Measurements from ENCODE around the gene B4GALT2.
A peak's percentile ranks its signal among the peaks of the same experiment; 100 is the strongest.

The B4GALT2 gene

DNA sequence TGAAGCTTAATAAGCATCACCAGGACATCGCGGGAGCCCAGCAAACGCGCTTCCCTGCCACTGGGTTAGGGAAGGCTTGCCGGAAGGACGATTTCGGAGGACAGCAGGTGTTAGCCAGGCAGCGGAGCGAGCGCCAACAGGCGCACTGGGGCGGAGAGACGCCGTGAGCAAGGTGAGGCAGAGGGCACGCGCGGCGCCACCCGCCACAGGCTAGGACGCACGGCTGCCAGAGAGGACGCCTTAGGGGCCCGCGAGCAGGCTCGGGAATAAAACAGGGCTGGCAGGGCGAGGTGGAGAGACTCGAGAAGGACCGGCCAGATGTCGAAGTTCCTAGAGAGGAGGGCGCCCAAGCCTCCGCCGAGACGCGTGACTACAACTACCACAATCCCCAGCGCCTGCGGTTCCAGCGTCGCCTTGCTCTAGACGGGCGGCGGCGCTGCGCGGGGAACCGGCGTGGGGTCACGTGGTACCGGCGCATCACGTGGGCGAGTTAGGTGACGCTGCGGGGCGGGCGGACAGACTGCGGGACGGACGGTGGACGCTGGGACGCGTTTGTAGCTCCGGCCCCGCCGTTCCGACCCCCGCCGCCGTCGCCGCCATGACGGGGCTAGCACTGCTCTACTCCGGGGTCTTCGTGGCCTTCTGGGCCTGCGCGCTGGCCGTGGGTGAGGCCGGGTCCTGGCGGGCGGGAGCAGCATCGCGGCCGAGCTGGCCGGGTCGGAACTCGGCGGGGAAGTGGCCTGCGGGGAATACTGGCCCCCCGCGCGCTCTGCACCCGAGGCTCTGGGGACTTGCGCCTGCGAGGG, 4.4 kb upstream of the B4GALT2 start, which contains the start of gene ATP6V0B:
ATP6V0B (plus strand) TSS at position 518 of the 806 bp plus-strand sequence; CDS start at position 599, 81 bp downstream.
- no peaks in the 10 kb centered on the region for H3K9me2 ChIP-seq (replicated peaks; ENCODE audit: insufficient read depth, low read length)
- H3F3A ChIP-seq (ENCODE audit: insufficient read depth) = peaks cover 41% of the 10 kb centered on the region
- H4K20me1 ChIP-seq (ENCODE audit: low read depth, low read length) = no peaks in the 10 kb centered on the region
- H3K4me2 ChIP-seq (ENCODE audit: low read depth, low read length, poor library complexity, severe bottlenecking) = peak within 1 kb of the TSS; percentile 72
- H3K27ac ChIP-seq (ENCODE audit: low read depth, low read length) = peak within 1 kb of the TSS; percentile 81
- H3K79me2 ChIP-seq (ENCODE audit: insufficient read depth, low read length) = peaks cover 37% of the 10 kb centered on the region
- H3K4me3 ChIP-seq (ENCODE audit: insufficient read depth, low read length, poor library complexity, severe bottlenecking) = peak within 1 kb of the TSS; percentile 89
- no peaks in the 10 kb centered on the region for H3K36me3 ChIP-seq (ENCODE audit: low read length)
- TF ChIP-seq, protein P1, sequence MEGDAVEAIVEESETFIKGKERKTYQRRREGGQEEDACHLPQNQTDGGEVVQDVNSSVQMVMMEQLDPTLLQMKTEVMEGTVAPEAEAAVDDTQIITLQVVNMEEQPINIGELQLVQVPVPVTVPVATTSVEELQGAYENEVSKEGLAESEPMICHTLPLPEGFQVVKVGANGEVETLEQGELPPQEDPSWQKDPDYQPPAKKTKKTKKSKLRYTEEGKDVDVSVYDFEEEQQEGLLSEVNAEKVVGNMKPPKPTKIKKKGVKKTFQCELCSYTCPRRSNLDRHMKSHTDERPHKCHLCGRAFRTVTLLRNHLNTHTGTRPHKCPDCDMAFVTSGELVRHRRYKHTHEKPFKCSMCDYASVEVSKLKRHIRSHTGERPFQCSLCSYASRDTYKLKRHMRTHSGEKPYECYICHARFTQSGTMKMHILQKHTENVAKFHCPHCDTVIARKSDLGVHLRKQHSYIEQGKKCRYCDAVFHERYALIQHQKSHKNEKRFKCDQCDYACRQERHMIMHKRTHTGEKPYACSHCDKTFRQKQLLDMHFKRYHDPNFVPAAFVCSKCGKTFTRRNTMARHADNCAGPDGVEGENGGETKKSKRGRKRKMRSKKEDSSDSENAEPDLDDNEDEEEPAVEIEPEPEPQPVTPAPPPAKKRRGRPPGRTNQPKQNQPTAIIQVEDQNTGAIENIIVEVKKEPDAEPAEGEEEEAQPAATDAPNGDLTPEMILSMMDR (IDR thresholded peaks at IDR 0.05; ENCODE audit: insufficient read depth, low read length, poor library complexity, severe bottlenecking) = no peak
- TF ChIP-seq EZH2phosphoT487 (conservative IDR thresholded peaks at IDR 0.05; ENCODE audit: low read length) = no peak
- H3K9ac ChIP-seq (ENCODE audit: low read length) = peak within 1 kb of the TSS; percentile 99
- H2AFZ ChIP-seq (ENCODE audit: low read depth, low read length, severe bottlenecking) = peak within 1 kb of the TSS; percentile 82
- H3K9me3 ChIP-seq (ENCODE audit: insufficient read depth, low read length) = no peaks in the 10 kb centered on the region
- H3K27me3 ChIP-seq (ENCODE audit: low read length) = no peaks in the 10 kb centered on the region

DNA sequence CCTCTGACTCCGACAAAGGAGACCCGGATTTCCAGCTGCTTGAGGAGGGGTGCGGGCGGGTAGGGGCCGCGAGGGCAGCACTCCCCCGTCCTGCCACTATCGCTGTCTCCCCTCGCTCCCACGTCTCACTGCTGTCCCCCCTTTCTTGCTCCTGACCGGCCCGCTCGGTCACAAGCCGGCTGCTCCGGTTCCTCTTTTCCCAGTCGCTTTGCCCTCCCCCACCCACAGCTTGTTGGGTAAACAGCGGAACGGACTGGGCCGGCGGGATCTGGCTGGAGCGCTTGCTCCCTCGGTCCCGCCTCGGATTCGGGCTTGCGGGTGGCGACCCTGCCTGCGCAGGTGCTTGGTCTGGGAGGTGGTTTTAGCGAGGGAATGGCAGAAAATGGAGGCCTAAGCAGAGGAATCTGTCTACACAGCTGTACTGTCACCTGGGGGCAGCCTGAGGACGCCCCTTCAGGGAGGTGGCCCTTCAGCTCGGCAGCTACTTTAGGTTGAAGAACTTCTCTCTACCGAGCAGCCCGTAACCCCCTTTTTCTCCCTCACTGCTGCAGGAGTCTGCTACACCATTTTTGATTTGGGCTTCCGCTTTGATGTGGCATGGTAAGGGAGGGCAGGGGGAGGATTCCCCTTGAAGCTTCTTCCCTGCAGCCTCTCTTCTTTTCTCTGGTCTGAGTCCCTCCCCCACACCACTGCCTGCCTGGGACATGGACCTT, 3.6 kb upstream of the B4GALT2 start:
- no peaks in the 10 kb centered on the region for H3K9me3 ChIP-seq (ENCODE audit: insufficient read depth, low read length)
- H3K36me3 ChIP-seq (ENCODE audit: low read length) = no peaks in the 10 kb centered on the region
- H3K27me3 ChIP-seq (ENCODE audit: low read length) = no peaks in the 10 kb centered on the region
- peak overlapping the region; percentile 89 for H3K4me3 ChIP-seq (ENCODE audit: insufficient read depth, low read length, poor library complexity, severe bottlenecking)
- H2AFZ ChIP-seq (ENCODE audit: low read depth, low read length, severe bottlenecking) = peak overlapping the region; percentile 82
- peaks cover 39% of the 10 kb centered on the region for H3K79me2 ChIP-seq (ENCODE audit: insufficient read depth, low read length)
- peak overlapping the region; percentile 99 for H3K9ac ChIP-seq (ENCODE audit: low read length)
- H3F3A ChIP-seq (ENCODE audit: insufficient read depth) = peaks cover 41% of the 10 kb centered on the region
- H3K9me2 ChIP-seq (replicated peaks; ENCODE audit: insufficient read depth, low read length) = no peaks in the 10 kb centered on the region
- no peaks in the 10 kb centered on the region for H4K20me1 ChIP-seq (ENCODE audit: low read depth, low read length)
- TF ChIP-seq, protein P1 (IDR thresholded peaks at IDR 0.05; ENCODE audit: insufficient read depth, low read length, poor library complexity, severe bottlenecking) = no peak
- no peak for TF ChIP-seq EZH2phosphoT487 (conservative IDR thresholded peaks at IDR 0.05; ENCODE audit: low read length)
- peak overlapping the region; percentile 72 for H3K4me2 ChIP-seq (ENCODE audit: low read depth, low read length, poor library complexity, severe bottlenecking)
- H3K27ac ChIP-seq (ENCODE audit: low read depth, low read length) = peak overlapping the region; percentile 81

DNA sequence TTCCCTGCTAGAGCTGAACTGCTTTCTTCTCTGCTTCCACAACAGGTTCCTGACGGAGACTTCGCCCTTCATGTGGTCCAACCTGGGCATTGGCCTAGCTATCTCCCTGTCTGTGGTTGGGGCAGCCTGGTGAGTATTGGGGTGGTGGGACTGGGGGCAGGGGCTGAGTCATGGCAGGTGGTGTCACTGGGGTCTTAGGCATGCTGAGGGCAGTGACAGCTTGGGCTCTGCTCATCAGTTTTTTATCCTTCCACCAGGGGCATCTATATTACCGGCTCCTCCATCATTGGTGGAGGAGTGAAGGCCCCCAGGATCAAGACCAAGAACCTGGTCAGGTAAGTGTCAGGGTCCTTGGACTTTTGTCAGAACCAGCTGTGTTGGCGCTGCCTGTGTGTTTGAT, 3.0 kb upstream of the B4GALT2 start:
- Histone ChIP-seq H3K79me2 (ENCODE audit: insufficient read depth, low read length) (peaks cover 36% of the 10 kb centered on the region), H3K27ac (ENCODE audit: low read depth, low read length) (peak overlapping the region; percentile 81), H4K20me1 (ENCODE audit: low read depth, low read length) (no peaks in the 10 kb centered on the region), H3K4me3 (ENCODE audit: insufficient read depth, low read length, poor library complexity, severe bottlenecking) (peak overlapping the region; percentile 89), H3K27me3 (ENCODE audit: low read length) (no peaks in the 10 kb centered on the region), H3F3A (ENCODE audit: insufficient read depth) (peaks cover 41% of the 10 kb centered on the region), H3K4me2 (ENCODE audit: low read depth, low read length, poor library complexity, severe bottlenecking) (peak overlapping the region; percentile 72), H3K9me2 (replicated peaks; ENCODE audit: insufficient read depth, low read length) (no peaks in the 10 kb centered on the region), H3K36me3 (ENCODE audit: low read length) (no peaks in the 10 kb centered on the region), H2AFZ (ENCODE audit: low read depth, low read length, severe bottlenecking) (no peak overlapping the region), H3K9ac (ENCODE audit: low read length) (peak overlapping the region; percentile 99), H3K9me3 (ENCODE audit: insufficient read depth, low read length) (no peaks in the 10 kb centered on the region)
- TF ChIP-seq EZH2phosphoT487 (conservative IDR thresholded peaks at IDR 0.05; ENCODE audit: low read length) = no peak
- TF ChIP-seq, protein P1 (IDR thresholded peaks at IDR 0.05; ENCODE audit: insufficient read depth, low read length, poor library complexity, severe bottlenecking) = no peak
